Measurements from ENCODE around the gene IFT88.

IFT88 gene, protein sequence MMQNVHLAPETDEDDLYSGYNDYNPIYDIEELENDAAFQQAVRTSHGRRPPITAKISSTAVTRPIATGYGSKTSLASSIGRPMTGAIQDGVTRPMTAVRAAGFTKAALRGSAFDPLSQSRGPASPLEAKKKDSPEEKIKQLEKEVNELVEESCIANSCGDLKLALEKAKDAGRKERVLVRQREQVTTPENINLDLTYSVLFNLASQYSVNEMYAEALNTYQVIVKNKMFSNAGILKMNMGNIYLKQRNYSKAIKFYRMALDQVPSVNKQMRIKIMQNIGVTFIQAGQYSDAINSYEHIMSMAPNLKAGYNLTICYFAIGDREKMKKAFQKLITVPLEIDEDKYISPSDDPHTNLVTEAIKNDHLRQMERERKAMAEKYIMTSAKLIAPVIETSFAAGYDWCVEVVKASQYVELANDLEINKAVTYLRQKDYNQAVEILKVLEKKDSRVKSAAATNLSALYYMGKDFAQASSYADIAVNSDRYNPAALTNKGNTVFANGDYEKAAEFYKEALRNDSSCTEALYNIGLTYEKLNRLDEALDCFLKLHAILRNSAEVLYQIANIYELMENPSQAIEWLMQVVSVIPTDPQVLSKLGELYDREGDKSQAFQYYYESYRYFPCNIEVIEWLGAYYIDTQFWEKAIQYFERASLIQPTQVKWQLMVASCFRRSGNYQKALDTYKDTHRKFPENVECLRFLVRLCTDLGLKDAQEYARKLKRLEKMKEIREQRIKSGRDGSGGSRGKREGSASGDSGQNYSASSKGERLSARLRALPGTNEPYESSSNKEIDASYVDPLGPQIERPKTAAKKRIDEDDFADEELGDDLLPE
- total RNA-seq, result 3.3 to 15.4 (median 14.4) reads per million in 3 experiments

GRCh38 chr13:20566898-20567874 lies at the start of gene IFT88:
Gene IFT88, plus strand, starts transcription at chr13:20567157. Its CDS starts 7,229 bp downstream, at chr13:20574386.
- DNase-seq, result peak; percentile 78

DNA sequence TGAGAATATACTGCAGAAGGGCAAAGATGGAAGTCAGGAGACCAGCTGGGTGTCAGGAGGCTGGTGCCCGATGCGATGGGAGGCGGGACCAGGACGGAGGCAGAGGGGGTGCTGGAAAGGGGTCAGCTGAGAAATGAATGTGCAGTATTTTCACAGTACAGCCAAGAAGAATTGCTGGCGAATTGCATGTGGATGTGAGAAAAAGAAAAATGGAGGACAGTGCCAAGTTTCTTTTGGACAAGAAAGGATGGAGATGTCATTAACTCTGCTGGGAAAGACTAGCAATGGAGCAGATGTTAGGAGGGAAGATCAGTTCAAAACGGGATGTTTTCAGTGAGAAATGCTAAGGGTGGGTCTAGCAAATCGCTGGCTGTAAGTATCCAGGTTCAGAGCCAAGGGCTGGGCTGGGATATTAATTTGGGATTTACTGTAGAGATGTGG lies 48.3 kb upstream of the IFT88 start:
- no peak for DNase-seq

DNA sequence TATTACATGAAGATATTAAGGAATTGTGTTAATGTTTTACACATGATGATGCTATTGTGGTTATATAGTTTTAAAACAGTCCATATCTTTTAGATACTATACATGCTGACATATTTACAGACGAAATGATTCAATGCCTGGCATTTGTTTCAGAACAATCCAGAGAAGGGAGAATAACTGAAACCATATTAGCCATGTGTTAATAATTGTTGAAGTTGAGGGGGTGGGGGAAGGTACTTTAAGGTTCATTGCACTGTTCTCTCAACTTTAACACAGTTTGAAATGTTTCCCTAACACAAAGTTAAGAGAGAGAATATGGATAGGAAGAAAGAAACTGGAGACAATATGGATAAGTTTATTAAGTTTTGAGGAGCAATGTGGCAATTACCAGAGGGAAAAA lies 47.1 kb upstream of the IFT88 start:
- DNase-seq, result no peak

DNA sequence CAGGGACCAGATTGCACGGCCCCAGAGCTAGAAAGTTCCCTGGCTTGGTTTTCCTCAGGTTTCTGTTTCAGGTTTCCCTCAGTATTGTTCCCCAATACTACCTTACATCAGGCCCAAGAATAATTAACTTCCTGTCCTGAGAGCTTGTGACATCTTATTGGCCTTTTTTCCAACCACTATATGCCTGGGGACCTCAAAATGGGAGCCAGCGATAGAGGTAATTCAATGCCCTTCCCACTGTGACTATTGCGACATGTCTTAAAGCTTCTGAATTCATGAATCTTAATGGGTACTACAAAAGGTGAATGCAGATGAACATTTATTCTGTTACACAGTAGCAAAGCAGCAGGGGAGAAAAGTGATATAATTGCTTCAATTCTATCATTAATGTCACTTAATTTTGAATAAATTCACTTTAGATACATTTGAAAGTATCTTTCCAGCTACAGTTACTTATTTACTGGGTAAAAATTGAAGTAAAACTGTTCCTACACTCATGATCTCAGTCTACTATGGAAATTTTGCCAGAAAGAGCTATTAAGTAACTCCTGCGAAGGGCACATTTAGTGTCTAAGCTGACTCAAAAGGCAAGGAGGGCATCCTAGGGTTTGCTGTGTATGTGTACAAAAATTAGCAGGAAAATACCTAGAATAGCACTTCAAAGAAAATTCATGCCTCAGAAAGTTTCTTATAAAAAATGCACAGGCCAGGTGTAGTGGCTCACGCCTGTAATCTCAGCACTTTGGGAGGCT lies 45.4 kb upstream of the IFT88 start:
- DNase-seq, result no peak

- DNase-seq, result peak; percentile 7
These were observed 41.8 kb upstream of the IFT88 start for GRCh38 chr13:20525144-20525600.

GRCh38 chr13:20525601-20526544 lies 41.1 kb upstream of the IFT88 start, which contains the start of gene CRYL1:
Gene CRYL1, minus strand, starts transcription at chr13:20525857. Its CDS starts 63 bp downstream, at chr13:20525794.
- DNase-seq, result peak; percentile 69

- no peak for DNase-seq
These were observed 40.3 kb upstream of the IFT88 start for GRCh38 chr13:20526664-20527063.

GRCh38 chr13:20528452-20528851 lies 38.5 kb upstream of the IFT88 start:
- no peak for DNase-seq

GRCh38 chr13:20534038-20534608 lies 32.8 kb upstream of the IFT88 start:
- DNase-seq, result no peak

DNA sequence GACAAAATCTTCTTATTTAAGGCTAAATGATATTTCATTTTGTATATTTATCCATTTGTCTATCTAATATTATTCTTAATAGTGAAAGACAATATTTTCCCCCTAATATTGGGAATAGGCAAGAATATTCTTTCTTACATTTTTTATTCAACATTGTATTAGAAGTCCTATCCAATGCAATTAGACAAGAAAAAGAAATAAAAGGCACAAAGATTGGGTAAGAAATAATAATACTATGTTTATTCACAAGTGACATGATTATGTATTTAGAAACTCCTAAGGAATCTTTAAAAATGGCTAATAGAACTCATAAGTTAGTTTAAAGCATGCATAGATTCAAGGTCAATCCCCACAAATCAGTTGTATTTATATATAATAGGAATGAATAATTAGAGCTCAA lies 30.0 kb upstream of the IFT88 start:
- no peak for DNase-seq

- no peak for DNase-seq
These were observed 22.6 kb upstream of the IFT88 start for GRCh38 chr13:20544201-20544923.

DNA sequence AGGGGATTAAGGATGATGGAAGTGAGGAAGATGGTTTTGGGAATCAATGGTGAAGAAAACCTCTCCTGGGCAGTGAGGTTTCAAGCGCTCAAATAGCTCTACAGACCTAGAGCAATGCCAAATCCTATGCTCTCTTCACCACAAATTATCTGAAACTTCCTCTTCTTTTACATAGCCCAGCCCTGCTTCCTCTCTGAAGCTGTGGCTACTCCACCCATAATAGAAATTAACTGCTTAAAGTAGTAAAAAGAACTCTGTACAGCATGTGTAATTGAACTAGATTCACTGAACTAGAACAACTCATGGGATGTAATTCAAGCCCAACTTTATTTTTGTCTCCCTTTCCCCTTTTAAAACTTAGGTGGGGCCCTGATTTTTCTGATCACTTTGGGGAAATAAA lies 20.4 kb upstream of the IFT88 start:
- no peak for DNase-seq

DNA sequence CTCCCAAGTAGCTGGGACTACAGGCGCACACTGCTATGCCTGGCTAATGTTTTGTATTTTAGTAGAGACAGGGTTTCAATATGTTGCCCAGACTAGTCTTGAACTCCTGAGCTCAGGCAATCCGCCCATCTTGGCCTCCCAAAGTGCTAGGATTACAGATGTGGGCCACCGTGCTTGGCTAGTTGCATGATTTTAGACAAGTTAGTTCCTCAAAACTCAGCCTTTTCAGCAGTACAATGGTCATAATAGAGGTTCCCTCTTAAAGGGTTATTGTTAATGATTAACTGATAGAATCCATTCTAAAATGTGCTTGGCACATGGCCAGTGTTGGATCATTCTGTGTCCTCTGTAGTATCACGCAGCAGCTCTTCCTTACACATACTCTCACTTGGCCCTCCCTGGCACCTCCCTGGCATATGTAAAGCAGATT lies 19.5 kb upstream of the IFT88 start:
- DNase-seq, result no peak

GRCh38 chr13:20550799-20551198 lies 16.2 kb upstream of the IFT88 start:
- DNase-seq, result no peak

DNA sequence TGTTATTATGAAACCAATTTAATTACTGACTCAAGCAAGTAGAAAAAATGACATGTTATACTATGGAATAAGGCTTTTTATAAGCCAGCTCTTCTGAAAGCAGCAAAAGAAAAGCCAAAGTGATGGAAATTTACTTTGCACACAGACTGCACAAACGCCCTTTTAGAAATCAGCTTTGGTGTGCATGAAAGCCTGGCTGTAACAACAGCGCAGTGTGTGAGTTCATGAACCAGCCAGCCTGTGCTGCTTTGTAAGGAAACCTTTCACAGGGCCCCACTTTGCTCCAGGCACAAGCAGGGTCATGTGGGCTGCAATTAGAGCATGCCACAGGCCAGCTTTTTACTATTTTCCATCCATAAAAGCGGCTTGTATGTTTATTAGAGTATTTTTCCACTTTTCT lies 13.6 kb upstream of the IFT88 start:
- DNase-seq, result no peak

DNA sequence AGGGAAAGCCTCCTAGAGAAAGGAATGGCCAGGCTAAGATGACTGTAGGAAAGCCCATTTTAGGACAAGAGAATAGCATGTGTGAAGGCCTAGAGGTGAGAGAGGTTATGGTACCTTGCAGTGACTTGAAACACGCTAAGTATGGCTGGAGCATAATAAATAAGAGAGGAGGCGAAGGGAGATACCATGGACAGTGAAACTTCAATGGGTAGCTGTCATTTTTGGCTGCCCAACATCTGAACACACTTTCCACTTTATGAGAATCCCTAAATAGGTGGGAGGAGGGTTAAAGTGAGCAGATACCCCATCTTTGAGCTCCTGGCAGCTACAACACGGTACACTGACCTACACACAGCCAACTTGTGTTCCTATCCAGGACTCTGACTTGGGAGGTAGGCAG lies 8.0 kb upstream of the IFT88 start:
- DNase-seq, result no peak

DNA sequence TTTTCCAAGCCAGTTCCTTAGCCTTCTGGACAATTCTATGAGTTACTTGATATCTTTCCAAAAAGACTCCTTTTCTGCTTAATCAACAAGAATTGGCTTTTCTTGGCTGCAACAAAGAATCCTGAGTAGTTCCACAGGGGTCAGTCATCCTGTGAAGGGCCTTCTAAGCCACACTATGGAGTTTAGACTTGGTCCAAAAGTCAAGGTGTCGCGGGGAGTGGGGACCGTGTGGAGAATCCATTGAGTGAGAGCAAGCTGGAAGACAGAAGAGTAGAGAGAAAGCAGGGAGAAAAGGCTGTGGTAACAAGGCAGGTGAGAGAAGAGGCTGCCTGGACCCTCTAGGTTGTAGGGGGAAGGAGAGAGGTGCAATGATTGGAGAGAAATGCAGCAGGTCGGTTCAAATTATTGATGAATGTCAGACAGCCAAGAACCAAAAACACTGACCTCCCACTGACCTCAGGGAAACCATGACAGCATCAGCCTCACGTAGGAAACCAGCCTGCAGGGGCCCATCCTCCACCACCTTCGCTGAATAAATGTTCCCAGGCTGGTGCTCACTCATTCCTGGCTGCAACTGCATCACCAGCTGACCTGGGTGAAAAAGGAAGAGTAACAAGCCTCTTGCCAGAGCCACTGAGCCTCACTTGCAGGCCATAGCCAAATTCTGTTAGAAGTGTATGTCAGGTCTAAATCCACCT lies 7.1 kb upstream of the IFT88 start:
- no peak for DNase-seq

GRCh38 chr13:20561741-20562140 lies 5.2 kb upstream of the IFT88 start:
- no peak for DNase-seq
